Measurements from ENCODE around the gene ODF2.

- no peak for TF ChIP-seq PATZ1 (CRISPR knock-in tag; IDR thresholded peaks at IDR 0.05; ENCODE audit: borderline replicate concordance)
- TF ChIP-seq TCF4 (CRISPR knock-in tag; IDR thresholded peaks at IDR 0.05; ENCODE audit: borderline replicate concordance): no peak
- TF ChIP-seq POU6F1 (CRISPR knock-in tag; IDR thresholded peaks at IDR 0.05; ENCODE audit: borderline replicate concordance, low read depth): no peak
- TF ChIP-seq ISL1 (CRISPR knock-in tag; IDR thresholded peaks at IDR 0.05): no peak
- no peak for TF ChIP-seq ZFP30 (CRISPR knock-in tag; IDR thresholded peaks at IDR 0.05)
- TF ChIP-seq ESRRG (CRISPR knock-in tag; IDR thresholded peaks at IDR 0.05): no peak
- TF ChIP-seq RARB (CRISPR knock-in tag; IDR thresholded peaks at IDR 0.05): no peak
- no peak for TF ChIP-seq PPARA (CRISPR knock-in tag; IDR thresholded peaks at IDR 0.05; ENCODE audit: borderline replicate concordance)
- no peak for TF ChIP-seq ZNF70 (CRISPR knock-in tag; IDR thresholded peaks at IDR 0.05)
- no peak for TF ChIP-seq CSRNP3 (CRISPR knock-in tag; IDR thresholded peaks at IDR 0.05)
Observed at GRCh38 chr9:128459011-128459410, 3.2 kb downstream of the ODF2 start.
